ENCODE measurements around the gene ARID3A. TPM values are rescaled to one million over a fixed set of nuclear protein-coding genes. Genes with fewer than 3 reads are reported as not detected.

The ARID3A gene
- total and polyA plus RNA-seq, 2 of the 13 experiments (the other 11 are each of a cell fraction or from before 2014, with no cell fraction given): 71.3 to 77.9 TPM

GRCh38 chr19:996051-996838 lies 70.4 kb downstream of the ARID3A start:
- Histone ChIP-seq H3K9ac (ENCODE audit: insufficient read depth, low read depth, low read length) (no peak overlapping the region), H3K36me3 (replicated peaks in 1 of 2; ENCODE audit: control insufficient read depth in 1 of 2, insufficient read depth in 2 of 2, low read length in 2 of 2) (peaks cover 0 to 5% of the 10 kb centered on the region in 2 experiments; a peak in 1 of 5 replicates), H3K4me2 (ENCODE audit: low read depth, low read length) (peak overlapping the region; percentile 45), H3K79me2 (ENCODE audit: insufficient read depth, low read length) (no peaks in the 10 kb centered on the region), H3K9me3 (ENCODE audit: low read length) (no peaks in the 10 kb centered on the region), H3K4me3 (replicated peaks in 1 of 3; ENCODE audit: insufficient read depth in 1 of 3, low read depth in 2 of 3, low read length in 3 of 3) (no peak overlapping the region), H3K27me3 (ENCODE audit: control insufficient read depth in 1 of 2, insufficient read depth in 2 of 2, low read length in 2 of 2) (peaks cover 3 to 19% of the 10 kb centered on the region in 2 experiments; a peak in 4 of 5 replicates), H3K4me1 (ENCODE audit: insufficient read depth, low read length) (peaks cover 47% of the 10 kb centered on the region), H2AFZ (ENCODE audit: low read length) (no peak overlapping the region), H4K20me1 (ENCODE audit: insufficient read depth, low read length) (peaks cover 6% of the 10 kb centered on the region; the same call in 1 of the 2 replicates), H3K27ac (ENCODE audit: extremely low read length, insufficient read depth, low read length) (no peak overlapping the region)
- 53% methylated on average over 33 of the region's 64 CpGs for WGBS (ENCODE audit: low lambda C conversion rate)
- POLR2A ChIA-PET: interaction anchor here (1.5 kb wide), 1 partner anchor 73 kb away, joined by 4 read pairs; no protein-coding TSS in a partner anchor
- DNase-seq (ENCODE audit: low spot score) (no peak), FAIRE-seq (no peak), ATAC-seq (no peak)
- intact Hi-C loops (cut with micrococcal nuclease; ENCODE audit: unreplicated experiment) (loop anchor here (10.0 kb wide), 1 partner anchor 211 kb away; no protein-coding TSS in a partner anchor), in situ Hi-C loops (cut with HindIII; ENCODE audit: extremely low pct_ligation_motif_present, low pct_unique_long_range_greater_than_20kb) (no loop called here)
- CTCF ChIA-PET (ENCODE audit: low intra/inter-chr PET ratio, low total read pairs): no interaction called here
- BruUV-seq (replicated peaks): no TSS peak
- no peak for TF ChIP-seq TMF1 (CRISPR knock-in tag; IDR thresholded peaks at IDR 0.05; ENCODE audit: low read depth)
- TF ChIP-seq ASH2L (IDR thresholded peaks at IDR 0.05; ENCODE audit: insufficient read length, low read depth, low read length): no peak
- no peak for TF ChIP-seq ATM (IDR thresholded peaks at IDR 0.05; ENCODE audit: borderline replicate concordance)
- no peak for TF ChIP-seq ZNF788 (CRISPR knock-in tag; IDR thresholded peaks at IDR 0.05; ENCODE audit: borderline replicate concordance)
- no peak for TF ChIP-seq BCL3 (CRISPR knock-in tag; IDR thresholded peaks at IDR 0.05)
- TF ChIP-seq HNF4G (IDR thresholded peaks at IDR 0.05; ENCODE audit: borderline replicate concordance, low read depth, low read length): no peak
- no peak for TF ChIP-seq HNF4G (CRISPR knock-in tag; IDR thresholded peaks at IDR 0.05; ENCODE audit: borderline replicate concordance, low read depth)
- TF ChIP-seq ZBTB26 (CRISPR knock-in tag; IDR thresholded peaks at IDR 0.05; ENCODE audit: borderline replicate concordance): no peak
- no peak for TF ChIP-seq SIX4 (CRISPR knock-in tag; IDR thresholded peaks at IDR 0.05)
- TF ChIP-seq RBFOX2 (IDR thresholded peaks at IDR 0.05; ENCODE audit: low read depth, low read length): peak; percentile 57; the same call in 1 of the 2 replicates
- TF ChIP-seq ATRX (CRISPR knock-in tag; IDR thresholded peaks at IDR 0.05; ENCODE audit: borderline replicate concordance): no peak
- no peak for TF ChIP-seq MTA3 (CRISPR knock-in tag; IDR thresholded peaks at IDR 0.05)
- 0 out of 2 replicates have a peak, but pooled peaks have one; percentile 34 for TF ChIP-seq ZHX2 (IDR thresholded peaks at IDR 0.05; ENCODE audit: low read depth)
- no peak for TF ChIP-seq ZHX2 (CRISPR knock-in tag; IDR thresholded peaks at IDR 0.05; ENCODE audit: borderline replicate concordance)

Measured in HepG2 (cell line).